Ovary (tissue), 9 donors: ENCODE measurements around the gene USP36. TPM values are rescaled to one million over a fixed set of nuclear protein-coding genes. Genes with fewer than 3 reads are reported as not detected.

Source experiments
- DNase-seq, 5 donors: peaks; one replicate each; pipeline ENCODE4 v3.0.0-alpha.2; 2019 to 2020
- H3K27ac ChIP-seq, 2 donors: fragments of 200-600 bp; one replicate each; pipeline versions ENCODE4 v1.5.1 to v1.8.0; 2019 to 2022
- H3K27me3 ChIP-seq: fragments of 200-600 bp; one replicate; pipeline ENCODE4 v1.8.0; 2022
- H3K36me3 ChIP-seq: fragments of 200-600 bp; sonication (generic); one replicate; pipeline ENCODE4 v1.5.1; 2019
- H3K4me1 ChIP-seq: one replicate; pipeline ENCODE4 v1.8.1; 2013; ENCODE audit warnings: mild to moderate bottlenecking, moderate library complexity; ENCODE audit not compliant: insufficient read depth
- H3K4me3 ChIP-seq: fragments of 200-600 bp; sonication (generic); one replicate; pipeline ENCODE4 v1.5.1; 2017
- H3K9me3 ChIP-seq, 2 donors: fragments of 200-600 bp in 1 of 2; sonication (generic) in 1 of 2; one replicate each; pipeline versions ENCODE4 v1.5.1 to v1.8.1; 2013 to 2019; ENCODE audit warnings: mild to moderate bottlenecking in 1 of 2, moderate library complexity in 1 of 2
- EP300 ChIP-seq: sonication (generic); formaldehyde crosslinking; IDR thresholded peaks from one replicate; pipeline ENCODE4 v1.6.1; 2017; ENCODE audit warnings: antibody characterized with exemption
- POLR2A ChIP-seq: fragments of 450-650 bp; IDR thresholded peaks from one replicate; pipeline ENCODE4 v1.6.1; 2017; ENCODE audit warnings: antibody characterized with exemption, mild to moderate bottlenecking, moderate library complexity
- WGBS, 3 donors: extraction: QIAGEN DNeasy Blood & Tissue Kit in 1 of 3; methylation state at CpG; one replicate each; pipeline versions ENCODE4 v1.1.5 to v1.1.7; 2013 to 2017; 5-methylcytosine and 5-hydroxymethylcytosine counted together
- intact Hi-C, 4 donors: fragments of 100-400 bp; cut with DNase I; formaldehyde crosslinking; loops; one replicate each; pipeline versions ENCODE4 v1.11.0 to v1.15.1; 2022 to 2023
- polyA plus RNA-seq, 2 donors: library from polyadenylated mRNA; stranded (reverse); fragments of 200-250 nt in 1 of 2; fragments of 350-450 nt in 1 of 2; fragmentation: Illumina TruSeq in 1 of 2; extraction: RNeasy Lipid Tissue Mini Kit (QIAGEN cat#74804) in 1 of 2; gene quantifications; one replicate each; pipeline ENCODE4 v1.2.3, GENCODE V29; 2013 to 2014
- total RNA-seq, 7 donors: library from RNA; depleted of rRNA in 2 of 7; stranded (reverse); fragments of >200 nt in 2 of 7; fragmentation: NEBNext Ultra II Directional in 3 of 7; extraction: Animal tissue kit (Norgen Biotek cat#: 25700) in 3 of 7; gene quantifications; one replicate each; pipeline versions ENCODE4 v1.1.0 to v1.2.4, GENCODE V29; 2016 to 2023
- TF ChIP-seq, protein P1 (sequence below), 3 donors: fragments of 450-650 bp in 2 of 3; fragments of 200-600 bp in 1 of 3; IDR thresholded peaks; one replicate each; pipeline versions ENCODE4 v1.5.1 to v1.8.0; 2016 to 2022; ENCODE audit warnings: antibody characterized with exemption in 3 of 3, mild to moderate bottlenecking in 1 of 3
- donor health status: DM: no; HTN: no; CAD: no; lungs with moderate emphysema.
- donor health status: DM: no; HTN: no; CAD: no.
- donor health status: Bipolar disorder and iron deficiency.
- donor health status: DM: yes; HTN: yes; CAD: no.
- donor health status: DM: no; HTN: no; CAD: no.
- donor health status: DM: yes; HTN: yes; CAD: no.

USP36 gene
- total and polyA plus RNA-seq, 9 donors: 38.7 to 127 (median 67.4) TPM

- 45 to 53% (median 47%) methylated on average over 17 of the region's 17 CpGs for WGBS, 3 donors
- no peaks in the 10 kb centered on the region for H3K27me3 ChIP-seq
- H3K36me3 ChIP-seq: no peaks in the 10 kb centered on the region
- peaks cover 9% of the 10 kb centered on the region for H3K4me1 ChIP-seq
- peak; percentile 78 to 92 (median 81) for DNase-seq
- TF ChIP-seq EP300: peak; percentile 23
- no peak for TF ChIP-seq POLR2A
- no peak overlapping the region for H3K4me3 ChIP-seq
- peak overlapping the region; percentile 68 to 79 for H3K27ac ChIP-seq
- no peaks in the 10 kb centered on the region for H3K9me3 ChIP-seq
- intact Hi-C loops: loop anchor here in 2 of 4 donors (5.0 to 10.0 kb wide), 2 partner anchors 35 to 72 kb away; no protein-coding TSS in a partner anchor
These were observed 21.7 kb upstream of the USP36 start for GRCh38 chr17:78862073-78863023.

- no peaks in the 10 kb centered on the region for H3K27me3 ChIP-seq
- intact Hi-C loops: loop anchor here in 2 of 4 donors (5.0 to 10.0 kb wide), 2 partner anchors 36 to 74 kb away; no protein-coding TSS in a partner anchor
- no peaks in the 10 kb centered on the region for H3K9me3 ChIP-seq
- no peaks in the 10 kb centered on the region for H3K36me3 ChIP-seq
- H3K27ac ChIP-seq: peak overlapping the region; percentile 68 to 79
- peaks cover 9% of the 10 kb centered on the region for H3K4me1 ChIP-seq
- TF ChIP-seq, protein P1, sequence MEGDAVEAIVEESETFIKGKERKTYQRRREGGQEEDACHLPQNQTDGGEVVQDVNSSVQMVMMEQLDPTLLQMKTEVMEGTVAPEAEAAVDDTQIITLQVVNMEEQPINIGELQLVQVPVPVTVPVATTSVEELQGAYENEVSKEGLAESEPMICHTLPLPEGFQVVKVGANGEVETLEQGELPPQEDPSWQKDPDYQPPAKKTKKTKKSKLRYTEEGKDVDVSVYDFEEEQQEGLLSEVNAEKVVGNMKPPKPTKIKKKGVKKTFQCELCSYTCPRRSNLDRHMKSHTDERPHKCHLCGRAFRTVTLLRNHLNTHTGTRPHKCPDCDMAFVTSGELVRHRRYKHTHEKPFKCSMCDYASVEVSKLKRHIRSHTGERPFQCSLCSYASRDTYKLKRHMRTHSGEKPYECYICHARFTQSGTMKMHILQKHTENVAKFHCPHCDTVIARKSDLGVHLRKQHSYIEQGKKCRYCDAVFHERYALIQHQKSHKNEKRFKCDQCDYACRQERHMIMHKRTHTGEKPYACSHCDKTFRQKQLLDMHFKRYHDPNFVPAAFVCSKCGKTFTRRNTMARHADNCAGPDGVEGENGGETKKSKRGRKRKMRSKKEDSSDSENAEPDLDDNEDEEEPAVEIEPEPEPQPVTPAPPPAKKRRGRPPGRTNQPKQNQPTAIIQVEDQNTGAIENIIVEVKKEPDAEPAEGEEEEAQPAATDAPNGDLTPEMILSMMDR (IDR thresholded peaks at IDR 0.05): no peak
- TF ChIP-seq EP300: no peak
- WGBS, 3 donors: 86 to 94% (median 92%) methylated on average over 4 of the region's 4 CpGs
- no peak overlapping the region for H3K4me3 ChIP-seq
- DNase-seq: no peak
These were observed 20.6 kb upstream of the USP36 start for GRCh38 chr17:78861229-78861628.

DNA sequence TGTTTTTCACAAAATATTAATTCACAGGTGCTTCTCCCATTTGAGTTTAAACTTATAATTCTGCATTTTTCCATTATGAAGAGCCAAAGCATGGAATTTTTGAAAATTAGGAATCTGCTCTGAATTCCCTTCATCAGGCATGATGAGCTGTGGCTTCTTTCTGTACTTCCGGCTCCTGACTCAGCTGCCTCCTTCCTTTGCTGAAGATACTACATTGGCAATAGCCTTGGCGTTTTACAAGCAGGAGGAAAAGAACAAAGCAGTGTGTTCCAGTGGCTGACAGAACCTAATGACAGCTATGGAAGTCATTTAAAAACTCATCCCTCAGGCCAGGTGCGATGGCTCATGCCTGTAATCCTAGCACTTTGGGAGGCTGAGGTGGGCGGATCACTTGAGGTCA, 18.4 kb upstream of the USP36 start:
- WGBS, 3 donors: 75 to 78% (median 77%) methylated on average over 4 of the region's 4 CpGs
- TF ChIP-seq EP300 (no peak), POLR2A (no peak)
- TF ChIP-seq, protein P1 (IDR thresholded peaks at IDR 0.05): no peak
- no peak for DNase-seq
- Histone ChIP-seq H3K27me3 (no peaks in the 10 kb centered on the region), H3K9me3 (no peaks in the 10 kb centered on the region), H3K4me1 (peaks cover 2% of the 10 kb centered on the region), H3K27ac (no peak overlapping the region), H3K36me3 (no peaks in the 10 kb centered on the region), H3K4me3 (no peak overlapping the region)
- intact Hi-C loops: no loop called here

DNA sequence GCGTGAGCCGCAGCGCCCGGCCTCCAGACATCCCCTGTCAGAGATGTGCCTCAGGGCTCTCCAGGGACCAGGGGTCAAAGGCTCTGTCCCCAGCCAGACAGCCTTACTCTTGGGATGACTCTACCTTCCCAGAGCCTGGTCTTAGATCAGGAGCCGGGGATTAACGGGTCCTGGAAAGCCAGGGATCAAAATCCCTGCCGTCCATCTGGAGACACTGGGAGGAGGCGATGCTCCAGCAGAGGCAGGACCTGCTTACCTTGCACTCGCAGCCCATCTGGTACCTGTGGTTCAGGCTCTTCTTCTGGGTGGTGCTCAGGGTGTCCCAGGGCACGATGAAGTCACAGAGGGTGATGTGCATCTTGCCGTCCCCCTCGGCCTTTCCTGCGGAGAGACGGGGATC, 16.7 kb upstream of the USP36 start:
- Histone ChIP-seq H3K27me3 (no peaks in the 10 kb centered on the region), H3K4me1 (peaks cover 2% of the 10 kb centered on the region), H3K9me3 (no peaks in the 10 kb centered on the region), H3K36me3 (no peaks in the 10 kb centered on the region), H3K4me3 (no peak overlapping the region), H3K27ac (no peak overlapping the region)
- no peak for DNase-seq
- intact Hi-C loops: no loop called here
- TF ChIP-seq, protein P1 (IDR thresholded peaks at IDR 0.05): no peak
- TF ChIP-seq EP300 (no peak), POLR2A (no peak)
- 88 to 92% (median 91%) methylated on average over 14 of the region's 14 CpGs for WGBS, 3 donors
